GM12864 (cell line): ENCODE measurements around the gene NRDC.
A peak's percentile ranks its signal among the peaks of the same experiment; 100 is the strongest.
"Not testable (repeated sequence)": the region's sequence is repeated elsewhere in the genome, so short reads cannot be mapped to it uniquely, and the experiment has no call there.

Source experiments
- DNase-seq: peaks from one replicate; pipeline ENCODE4 v3.0.0-alpha.2; 2011; ENCODE audit warnings: low read depth
- H3K4me3 ChIP-seq: 2 replicates; pipeline ENCODE4 v1.5.1; 2011; ENCODE audit warnings: mild to moderate bottlenecking, low read depth, low read length, control low read depth
- CTCF ChIP-seq: IDR thresholded peaks from 2 replicates; pipeline ENCODE4 v1.5.1; 2011; ENCODE audit warnings: low read depth, mild to moderate bottlenecking, moderate library complexity, low read length, control low read depth, inconsistent platforms; ENCODE audit errors: missing control alignments

Gene NRDC

GRCh38 chr1:51897699-51898031, 19.1 kb upstream of the NRDC start:
- no peak for TF ChIP-seq CTCF
- DNase-seq, result no peak
- H3K4me3 ChIP-seq, result no peak overlapping the region

DNA sequence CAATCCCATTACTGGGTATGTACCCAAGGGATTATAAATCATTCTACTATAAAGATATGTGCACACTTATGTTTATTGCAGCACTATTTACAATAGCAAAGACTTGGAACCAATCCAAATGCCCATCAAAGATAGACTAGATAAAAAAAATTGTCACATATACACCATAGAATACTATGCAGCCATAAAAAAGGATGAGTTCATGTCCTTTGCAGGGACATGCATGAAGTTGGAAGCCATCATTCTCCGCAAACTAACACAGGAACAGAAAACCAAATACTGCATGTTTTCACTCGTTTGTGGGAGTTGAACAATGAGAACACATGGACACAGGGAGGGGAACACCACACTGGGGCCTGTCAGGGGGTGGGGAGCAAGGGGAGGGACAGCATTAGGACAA, 16.2 kb upstream of the NRDC start:
- not testable (repeated sequence) for DNase-seq, H3K4me3 ChIP-seq

- H3K4me3 ChIP-seq, result peak overlapping the region; percentile 95
- DNase-seq, result no peak
- no peak for TF ChIP-seq CTCF
Measured at GRCh38 chr1:51878308-51878615, 265 bp downstream of the NRDC start.

DNA sequence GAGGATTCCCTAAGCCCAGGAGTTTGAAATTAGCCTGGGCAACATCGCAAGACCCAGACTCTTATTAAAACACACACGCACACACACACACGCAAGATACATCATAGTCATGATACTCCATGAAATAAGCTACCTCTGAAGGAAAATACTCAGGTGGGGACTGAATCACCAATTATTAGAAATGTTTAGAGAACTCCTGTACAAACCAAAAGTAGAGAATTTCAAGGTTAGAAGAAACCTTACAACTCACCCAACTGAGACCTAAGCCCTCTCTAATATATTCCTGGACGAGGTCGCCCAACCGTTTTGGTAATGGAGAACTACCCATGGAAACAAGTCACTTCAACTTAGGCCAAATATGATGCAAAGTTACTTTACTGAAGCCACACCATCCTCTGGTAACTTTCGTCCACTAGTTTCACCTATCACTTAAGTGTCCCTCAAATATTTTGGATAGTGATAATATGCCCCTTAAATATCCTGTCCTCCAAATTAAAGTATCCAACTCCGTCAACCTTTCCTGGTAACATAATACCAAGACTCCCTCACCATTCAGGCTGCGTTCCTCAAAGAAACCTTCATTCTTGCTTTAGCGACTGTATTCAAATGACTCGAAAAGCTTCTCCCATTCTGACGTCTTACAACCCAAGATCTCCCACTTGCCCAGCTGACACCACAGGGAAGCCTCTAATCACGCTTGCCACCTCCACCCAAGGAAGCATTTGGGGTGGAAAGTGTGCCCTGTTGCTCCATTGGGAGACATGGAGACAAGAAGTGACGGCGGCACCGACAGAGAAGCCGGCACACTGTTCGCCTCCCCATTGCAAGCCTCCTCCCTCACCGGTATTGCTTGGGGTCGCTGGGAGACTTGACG, 856 bp downstream of the NRDC start:
- no peak for TF ChIP-seq CTCF

GRCh38 chr1:51875836-51876235, 2.7 kb downstream of the NRDC start:
- TF ChIP-seq CTCF, result no peak
- no peak for DNase-seq
- peak overlapping the region; percentile 13; the same call in 1 of the 2 replicates for H3K4me3 ChIP-seq

More for the DNA sequence above, 856 bp downstream of the NRDC start:
- peak overlapping the region; percentile 95 for H3K4me3 ChIP-seq
- DNase-seq, result no peak

- no peak for TF ChIP-seq CTCF
- peak overlapping the region; percentile 13; the same call in 1 of the 2 replicates for H3K4me3 ChIP-seq
- no peak for DNase-seq
Measured at GRCh38 chr1:51875291-51875772, 3.2 kb downstream of the NRDC start.

DNA sequence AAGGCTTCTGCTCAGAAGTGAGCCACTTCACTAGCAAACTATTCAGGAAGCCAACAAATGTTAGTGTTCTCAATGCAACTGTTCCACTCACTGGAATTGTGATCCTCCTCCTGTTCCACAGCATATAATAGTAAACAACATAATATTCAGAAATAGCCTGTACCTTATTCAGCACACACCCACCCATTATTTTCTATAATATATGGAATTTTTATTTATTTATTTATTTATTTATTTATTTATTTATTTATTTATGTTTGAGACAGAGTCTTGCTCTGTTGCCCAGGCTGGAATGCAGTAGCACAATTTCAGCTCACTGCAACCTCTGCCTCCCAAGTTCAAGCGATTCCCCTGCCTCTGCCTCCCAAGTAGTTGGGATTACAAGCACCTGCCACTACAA, 5.3 kb downstream of the NRDC start:
- DNase-seq, H3K4me3 ChIP-seq: not testable (repeated sequence)

GRCh38 chr1:51871351-51871975, 7.1 kb downstream of the NRDC start:
- no peak for DNase-seq
- no peak for TF ChIP-seq CTCF
- no peak overlapping the region for H3K4me3 ChIP-seq
